Stomach (tissue), 9 donors: ENCODE data around the gene SFXN1. TPM values are rescaled to one million over a fixed set of nuclear protein-coding genes. Genes with fewer than 3 reads are reported as not detected.
"Not testable (repeated sequence)": the region's sequence is repeated elsewhere in the genome, so short reads cannot be mapped to it uniquely, and the experiment has no call there.

Experiments used
- DNase-seq, 2 donors: peaks; one replicate each; pipeline versions ENCODE4 v3.0.0 to v3.0.0-alpha.2; 2013 to 2019
- H3K27ac ChIP-seq, 5 donors: fragments of 200-600 bp in 4 of 5; sonication (generic) in 4 of 5; one replicate each; pipeline ENCODE4 v1.5.1; 2013 to 2019; ENCODE audit warnings: mild to moderate bottlenecking in 1 of 5, moderate library complexity in 1 of 5
- H3K27me3 ChIP-seq, 3 donors: fragments of 200-600 bp; sonication (generic); one replicate each; pipeline ENCODE4 v1.5.1; 2017 to 2019; ENCODE audit warnings: mixed run types in 1 of 3
- H3K36me3 ChIP-seq, 4 donors: fragments of 200-600 bp; sonication (generic); 1 replicate in 3 of 4; 2 replicates in 1 of 4; pipeline ENCODE4 v1.5.1; 2016 to 2019
- H3K4me1 ChIP-seq, 4 donors: fragments of 200-600 bp; sonication (generic); one replicate each; pipeline ENCODE4 v1.5.1; 2016 to 2019
- H3K4me3 ChIP-seq, 4 donors: fragments of 200-600 bp; sonication (generic) in 3 of 4; one replicate each; pipeline ENCODE4 v1.5.1; 2016 to 2019; ENCODE audit warnings: mild to moderate bottlenecking in 1 of 4
- H3K9me3 ChIP-seq, 4 donors: fragments of 200-600 bp; sonication (generic); one replicate each; pipeline ENCODE4 v1.5.1; 2016 to 2019
- EP300 ChIP-seq: sonication (generic); formaldehyde crosslinking; IDR thresholded peaks from one replicate; pipeline ENCODE4 v1.6.1; 2017; ENCODE audit warnings: antibody characterized with exemption
- POLR2A ChIP-seq, 4 donors: fragments of 450-650 bp; IDR thresholded peaks; one replicate each; pipeline ENCODE4 v1.6.1; 2016; ENCODE audit warnings: antibody characterized with exemption in 4 of 4, control low read depth in 2 of 4, mild to moderate bottlenecking in 1 of 4, moderate library complexity in 1 of 4
- POLR2AphosphoS5 ChIP-seq, 3 donors: sonication (generic); formaldehyde crosslinking; IDR thresholded peaks; one replicate each; pipeline ENCODE4 v1.6.1; 2016; ENCODE audit warnings: antibody characterized with exemption in 3 of 3
- WGBS, 5 donors: extraction: QIAGEN DNeasy Blood & Tissue Kit in 3 of 5; methylation state at CpG; one replicate each; pipeline versions ENCODE4 v1.1.5 to v1.1.7; 2013 to 2018; 5-methylcytosine and 5-hydroxymethylcytosine counted together
- intact Hi-C: fragments of 100-400 bp; cut with DNase I; formaldehyde crosslinking; loops from one replicate; pipeline ENCODE4 v1.15.1; 2023; ENCODE audit warnings: low total_unique reads
- polyA plus RNA-seq, 3 donors: library from polyadenylated mRNA; stranded (reverse); fragments of 200-250 nt; gene quantifications; one replicate each; pipeline ENCODE4 v1.2.3, GENCODE V29; 2013
- total RNA-seq, 5 donors: library from RNA; depleted of rRNA; stranded (reverse); fragments of >200 nt; gene quantifications; one replicate each; pipeline versions ENCODE4 v1.1.0 to v1.2.3, GENCODE V29; 2014 to 2016
- TF ChIP-seq, protein P1 (sequence below), 7 experiments: fragments of 450-650 bp in 4 of 7; fragments of 200-600 bp in 3 of 7; sonication (generic) in 3 of 7; IDR thresholded peaks; one replicate each; pipeline ENCODE4 v1.5.1; 2016 to 2019; ENCODE audit warnings: antibody characterized with exemption in 7 of 7, control low read depth in 2 of 7, mild to moderate bottlenecking in 1 of 7
- donor health status: healthy with polysubstance abuse.
- donor health status: Bipolar disorder and iron deficiency.
- donor health status: healthy.

The SFXN1 gene
- total and polyA plus RNA-seq, 8 donors: 8.3 to 33.6 (median 14.0) TPM

DNA sequence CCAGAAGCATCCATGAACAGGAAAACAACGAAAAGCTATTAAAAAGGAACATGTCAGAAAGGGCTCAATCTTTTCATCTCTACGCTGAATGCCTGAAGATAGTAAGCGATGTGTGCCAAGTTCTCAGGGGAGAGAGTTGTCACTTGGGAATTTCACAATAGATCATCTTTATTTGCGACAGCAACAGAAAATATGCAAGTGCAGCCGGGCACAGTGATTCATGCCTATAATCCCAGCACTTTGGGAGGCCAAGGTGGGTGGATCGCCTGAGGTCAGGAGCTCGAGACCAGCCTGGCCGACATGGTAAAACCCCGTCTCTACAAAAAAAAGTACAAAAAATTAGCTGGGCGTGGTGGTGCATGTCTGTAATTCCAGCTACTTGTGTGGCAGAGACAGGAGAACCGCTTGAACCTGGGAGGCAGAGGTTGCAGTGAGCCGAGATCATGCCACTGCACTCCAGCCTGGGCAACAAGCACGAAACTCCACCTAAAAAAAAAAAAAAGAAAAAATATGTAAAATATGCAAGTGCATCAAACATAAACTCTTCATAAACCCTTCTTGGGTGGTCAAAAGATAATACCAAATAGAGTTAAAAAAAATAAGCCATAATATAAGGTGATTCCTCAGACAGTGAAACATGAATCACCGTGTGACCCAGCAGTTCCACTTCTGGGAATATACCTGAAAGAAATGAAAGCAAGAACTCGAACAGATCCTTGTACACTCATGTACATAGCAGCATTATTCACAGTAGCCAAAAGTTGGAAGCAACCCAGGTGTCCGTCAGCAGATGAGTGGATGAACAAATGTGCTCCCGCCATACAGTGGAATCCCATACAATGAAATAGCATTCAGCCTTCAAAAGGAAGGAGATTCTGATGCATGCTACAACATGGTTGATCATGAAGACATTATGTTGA, 16.2 kb downstream of the SFXN1 start:
- no peak for TF ChIP-seq POLR2AphosphoS5 (IDR thresholded peaks at IDR 0.05)
- TF ChIP-seq POLR2A (IDR thresholded peaks at IDR 0.05): no peak
- TF ChIP-seq, protein P1, sequence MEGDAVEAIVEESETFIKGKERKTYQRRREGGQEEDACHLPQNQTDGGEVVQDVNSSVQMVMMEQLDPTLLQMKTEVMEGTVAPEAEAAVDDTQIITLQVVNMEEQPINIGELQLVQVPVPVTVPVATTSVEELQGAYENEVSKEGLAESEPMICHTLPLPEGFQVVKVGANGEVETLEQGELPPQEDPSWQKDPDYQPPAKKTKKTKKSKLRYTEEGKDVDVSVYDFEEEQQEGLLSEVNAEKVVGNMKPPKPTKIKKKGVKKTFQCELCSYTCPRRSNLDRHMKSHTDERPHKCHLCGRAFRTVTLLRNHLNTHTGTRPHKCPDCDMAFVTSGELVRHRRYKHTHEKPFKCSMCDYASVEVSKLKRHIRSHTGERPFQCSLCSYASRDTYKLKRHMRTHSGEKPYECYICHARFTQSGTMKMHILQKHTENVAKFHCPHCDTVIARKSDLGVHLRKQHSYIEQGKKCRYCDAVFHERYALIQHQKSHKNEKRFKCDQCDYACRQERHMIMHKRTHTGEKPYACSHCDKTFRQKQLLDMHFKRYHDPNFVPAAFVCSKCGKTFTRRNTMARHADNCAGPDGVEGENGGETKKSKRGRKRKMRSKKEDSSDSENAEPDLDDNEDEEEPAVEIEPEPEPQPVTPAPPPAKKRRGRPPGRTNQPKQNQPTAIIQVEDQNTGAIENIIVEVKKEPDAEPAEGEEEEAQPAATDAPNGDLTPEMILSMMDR (IDR thresholded peaks at IDR 0.05): no peak
- TF ChIP-seq EP300: no peak
- peaks cover 19 to 79% (median 70%) of the 10 kb centered on the region in 4 donors for H3K36me3 ChIP-seq
- no peaks in the 10 kb centered on the region for H3K9me3 ChIP-seq
- no peak for DNase-seq
- intact Hi-C loops: no loop called here
- H3K27ac ChIP-seq: no peak overlapping the region
- peaks cover 0 to 3% (median 0%) of the 10 kb centered on the region in 4 donors for H3K4me1 ChIP-seq
- no peaks in the 10 kb centered on the region for H3K27me3 ChIP-seq
- 85 to 93% (median 90%) methylated on average over 17 of the region's 17 CpGs for WGBS, 5 donors
- no peak overlapping the region for H3K4me3 ChIP-seq

DNA sequence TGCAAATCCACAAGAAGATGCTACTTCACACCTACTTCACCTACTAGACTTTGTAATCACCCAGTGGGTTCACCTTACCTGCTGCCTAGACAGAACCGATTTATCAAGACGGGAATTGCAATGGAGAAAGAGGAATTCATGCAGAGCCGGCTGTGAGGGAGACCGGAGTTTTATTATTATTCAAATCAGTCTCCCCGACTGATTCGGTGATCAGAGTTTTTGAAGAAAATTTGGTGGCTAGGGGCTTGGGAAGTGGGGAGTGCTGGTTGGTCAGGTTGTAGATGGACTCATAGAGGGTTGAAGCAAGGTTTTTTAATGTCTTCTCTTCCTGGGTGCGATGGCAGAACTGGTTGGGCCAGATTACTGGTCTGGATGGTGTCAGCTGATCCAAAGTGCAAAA, 23.4 kb downstream of the SFXN1 start:
- H3K4me3 ChIP-seq: no peak overlapping the region
- no peaks in the 10 kb centered on the region for H3K27me3 ChIP-seq
- TF ChIP-seq POLR2A (IDR thresholded peaks at IDR 0.05): no peak
- TF ChIP-seq, protein P1 (IDR thresholded peaks at IDR 0.05): no peak
- no peak for TF ChIP-seq EP300
- no peak for TF ChIP-seq POLR2AphosphoS5 (IDR thresholded peaks at IDR 0.05)
- 84 to 92% (median 87%) methylated on average over 7 of the region's 7 CpGs for WGBS, 5 donors
- DNase-seq: no peak
- no peaks in the 10 kb centered on the region for H3K4me1 ChIP-seq
- peaks cover 0 to 49% (median 32%) of the 10 kb centered on the region in 4 donors for H3K36me3 ChIP-seq
- H3K27ac ChIP-seq: no peak overlapping the region
- intact Hi-C loops: no loop called here
- no peaks in the 10 kb centered on the region for H3K9me3 ChIP-seq

DNA sequence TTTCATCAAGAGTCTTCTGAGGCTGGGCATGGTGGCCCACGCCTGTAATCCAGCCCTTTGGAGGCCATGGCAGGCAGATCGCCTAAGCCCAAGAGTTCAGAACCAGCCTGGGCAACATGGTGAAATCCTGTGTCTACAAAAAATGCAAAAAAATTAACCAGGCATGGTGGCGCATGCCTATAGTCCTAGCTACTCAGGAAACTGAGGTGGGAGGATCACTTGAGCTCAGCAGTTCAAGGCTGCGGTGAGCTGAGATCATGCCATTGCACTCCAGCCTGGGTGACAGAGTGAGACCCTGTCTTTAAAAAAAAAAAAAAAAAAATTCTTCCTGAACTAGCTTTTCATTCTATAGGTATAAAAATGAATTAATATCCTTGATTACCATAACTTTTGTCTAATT, 29.3 kb downstream of the SFXN1 start:
- H3K27ac ChIP-seq, H3K4me1 ChIP-seq, intact Hi-C loops, H3K4me3 ChIP-seq, H3K9me3 ChIP-seq, DNase-seq, H3K27me3 ChIP-seq: not testable (repeated sequence)
- H3K36me3 ChIP-seq: peaks cover 16 to 54% (median 45%) of the 10 kb centered on the region in 4 donors
- 84 to 95% (median 93%) methylated on average over 4 of the region's 4 CpGs for WGBS, 5 donors

DNA sequence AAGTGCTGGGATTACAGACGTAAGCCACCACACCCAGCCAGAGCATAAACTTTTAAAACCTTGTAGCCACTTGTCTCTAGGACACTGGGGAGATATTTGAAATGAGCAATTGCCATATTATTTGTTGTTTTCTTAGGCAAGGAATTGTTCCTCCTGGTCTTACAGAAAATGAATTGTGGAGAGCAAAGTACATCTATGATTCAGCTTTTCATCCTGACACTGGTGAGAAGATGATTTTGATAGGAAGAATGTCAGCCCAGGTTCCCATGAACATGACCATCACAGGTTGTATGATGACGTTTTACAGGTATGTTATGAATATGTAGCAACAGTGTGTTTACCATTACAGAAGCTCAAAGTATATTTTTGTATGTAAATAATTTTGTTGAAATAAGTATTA, 30.5 kb downstream of the SFXN1 start:
- WGBS, 5 donors: 87 to 94% (median 93%) methylated on average over 2 of the region's 2 CpGs
- TF ChIP-seq, protein P1 (IDR thresholded peaks at IDR 0.05): no peak
- TF ChIP-seq POLR2AphosphoS5 (IDR thresholded peaks at IDR 0.05): no peak
- intact Hi-C loops: no loop called here
- Histone ChIP-seq H3K4me3 (no peak overlapping the region), H3K36me3 (peaks cover 27 to 66% (median 57%) of the 10 kb centered on the region in 4 donors), H3K4me1 (no peaks in the 10 kb centered on the region), H3K27me3 (no peaks in the 10 kb centered on the region), H3K27ac (no peak overlapping the region), H3K9me3 (no peaks in the 10 kb centered on the region)
- no peak for DNase-seq

GRCh38 chr5:175513297-175513696, 34.9 kb downstream of the SFXN1 start:
- DNase-seq: no peak
- no peaks in the 10 kb centered on the region for H3K9me3 ChIP-seq
- H3K4me3 ChIP-seq: no peak overlapping the region
- H3K4me1 ChIP-seq: no peaks in the 10 kb centered on the region
- H3K27ac ChIP-seq: no peak overlapping the region
- peaks cover 36 to 99% (median 95%) of the 10 kb centered on the region in 4 donors for H3K36me3 ChIP-seq
- no peak for TF ChIP-seq EP300
- no peak for TF ChIP-seq POLR2A (IDR thresholded peaks at IDR 0.05)
- TF ChIP-seq POLR2AphosphoS5 (IDR thresholded peaks at IDR 0.05): no peak
- TF ChIP-seq, protein P1 (IDR thresholded peaks at IDR 0.05): no peak
- WGBS, 5 donors: 95 to 97% (median 96%) methylated on average over 13 of the region's 13 CpGs
- no peaks in the 10 kb centered on the region for H3K27me3 ChIP-seq
- intact Hi-C loops: no loop called here
